Mucosa of rectum (tissue), 2 donors: ENCODE results near the gene TROAP.
A peak's percentile ranks its signal among the peaks of the same experiment; 100 is the strongest.

Experiments used
- H3K27ac ChIP-seq, 2 donors: one replicate each; pipeline ENCODE4 v1.7.0; 2013; ENCODE audit warnings: inconsistent platforms in 2 of 2, low read depth in 2 of 2, low read length in 2 of 2
- H3K27me3 ChIP-seq, 2 donors: one replicate each; pipeline ENCODE4 v1.7.0; 2013; ENCODE audit warnings: low read length in 2 of 2; ENCODE audit not compliant: control insufficient read depth in 2 of 2, insufficient read depth in 2 of 2
- H3K36me3 ChIP-seq, 2 donors: one replicate each; pipeline ENCODE4 v1.7.0; 2013; ENCODE audit warnings: low read length in 2 of 2; ENCODE audit not compliant: control insufficient read depth in 2 of 2, insufficient read depth in 2 of 2
- H3K4me1 ChIP-seq, 2 donors: one replicate each; pipeline ENCODE4 v1.7.0; 2013; ENCODE audit warnings: low read length in 2 of 2, mild to moderate bottlenecking in 1 of 2; ENCODE audit not compliant: control insufficient read depth in 2 of 2, insufficient read depth in 2 of 2
- H3K4me3 ChIP-seq, 2 donors: one replicate each; pipeline ENCODE4 v1.7.0; 2013; ENCODE audit warnings: low read length in 2 of 2
- H3K9ac ChIP-seq, 2 donors: one replicate each; pipeline ENCODE4 v1.7.0; 2013; ENCODE audit warnings: low read length in 2 of 2, low read depth in 1 of 2, mild to moderate bottlenecking in 1 of 2
- H3K9me3 ChIP-seq, 2 donors: one replicate each; pipeline ENCODE4 v1.7.0; 2013; ENCODE audit warnings: low read length in 2 of 2; ENCODE audit not compliant: control insufficient read depth in 2 of 2
- donor health status: healthy.
- donor health status: Normal muscosa, but diverticular disease.

Gene TROAP

DNA sequence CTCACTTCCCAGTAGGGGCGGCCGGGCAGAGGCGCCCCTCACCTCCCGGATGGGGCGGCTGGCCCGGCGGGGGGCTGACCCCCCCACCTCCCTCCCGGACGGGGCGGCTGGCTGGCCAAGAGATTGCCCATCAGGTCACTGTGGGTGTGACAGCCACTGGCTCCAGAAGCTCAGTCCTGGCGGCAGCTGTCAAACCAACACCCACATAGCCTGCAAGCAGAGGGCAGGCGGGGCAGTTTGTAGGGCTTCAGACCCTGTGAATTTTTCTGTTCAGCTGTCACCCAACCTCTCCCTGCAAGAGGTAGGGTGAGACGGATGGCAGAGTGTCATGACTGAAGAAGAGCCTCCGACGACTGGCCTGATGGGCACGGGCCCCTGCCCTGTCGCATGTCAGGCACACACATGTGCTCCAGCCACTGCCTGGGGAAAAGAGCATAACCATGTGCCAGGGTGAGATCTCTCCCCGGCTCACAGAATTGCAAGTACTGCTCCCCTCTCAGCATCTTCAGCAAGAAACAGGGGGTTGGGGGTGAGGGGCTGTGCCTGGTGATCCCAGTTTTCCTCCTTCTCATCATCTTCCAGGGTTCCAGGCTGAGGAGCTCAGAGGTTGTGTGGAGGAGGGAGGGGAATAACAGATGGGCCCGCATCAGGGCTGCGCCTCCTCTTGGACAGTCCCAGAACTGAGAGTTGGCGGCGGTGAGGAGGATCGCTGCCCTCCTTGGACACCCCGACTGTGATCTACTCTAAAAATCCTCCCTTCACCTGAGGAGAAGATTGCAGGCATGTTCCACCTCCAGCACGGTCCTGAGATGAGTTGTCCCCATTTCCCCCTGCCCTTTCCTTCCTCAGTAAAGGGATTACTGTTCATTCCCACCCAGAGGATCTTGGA, 39.3 kb upstream of the TROAP start:
- Histone ChIP-seq H3K9me3 (no peaks in the 10 kb centered on the region), H3K27ac (no peak overlapping the region), H3K4me1 (peaks cover 0 to 5% of the 10 kb centered on the region in 2 donors), H3K36me3 (no peaks in the 10 kb centered on the region), H3K9ac (no peak overlapping the region), H3K4me3 (no peak overlapping the region), H3K27me3 (peaks cover 7 to 8% of the 10 kb centered on the region in 2 donors)

DNA sequence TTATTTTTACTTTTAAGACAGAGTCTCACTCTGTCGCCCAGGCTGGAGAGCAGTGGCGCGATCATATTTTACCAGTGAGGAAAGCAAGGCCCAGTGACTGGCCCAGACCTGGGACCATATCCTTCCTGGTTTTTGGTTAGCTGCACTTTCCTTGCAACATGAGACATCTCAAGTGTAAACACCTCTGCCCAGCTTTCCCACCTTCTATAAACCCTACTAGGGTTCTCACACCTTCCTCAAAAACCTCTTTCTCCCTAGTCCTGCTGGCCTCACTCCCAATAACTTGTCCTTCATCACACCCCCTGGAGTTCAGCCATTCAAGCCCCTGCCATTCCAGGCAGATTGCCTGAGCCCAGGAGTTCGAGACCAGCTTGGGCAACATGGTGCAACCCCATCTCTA, 38.4 kb upstream of the TROAP start:
- peaks cover 7 to 8% of the 10 kb centered on the region in 2 donors for H3K27me3 ChIP-seq
- H3K4me1 ChIP-seq: peaks cover 0 to 2% of the 10 kb centered on the region in 2 donors
- H3K9me3 ChIP-seq: no peaks in the 10 kb centered on the region
- no peak overlapping the region for H3K4me3 ChIP-seq
- no peaks in the 10 kb centered on the region for H3K36me3 ChIP-seq
- H3K27ac ChIP-seq: no peak overlapping the region
- no peak overlapping the region for H3K9ac ChIP-seq

DNA sequence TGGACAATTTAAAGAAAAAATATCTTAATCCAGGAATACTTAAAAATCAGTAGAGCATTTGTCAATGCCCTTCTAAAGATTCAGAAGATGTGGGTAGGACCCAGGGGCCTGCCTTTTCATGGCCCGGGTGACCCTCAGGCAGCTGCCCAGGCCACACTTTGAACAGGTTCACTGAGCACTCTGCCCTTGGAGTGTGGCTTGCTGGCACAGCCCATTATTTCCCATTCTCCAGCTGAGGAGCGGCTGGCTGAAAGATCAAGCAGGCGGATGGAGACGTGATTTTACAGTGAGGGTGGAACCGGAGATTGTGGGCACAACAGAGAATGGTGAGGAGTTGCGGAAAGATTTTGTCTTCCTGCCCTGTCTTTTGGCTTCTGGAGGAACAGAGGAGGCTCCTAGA, 35.2 kb upstream of the TROAP start:
- H3K9me3 ChIP-seq: no peaks in the 10 kb centered on the region

DNA sequence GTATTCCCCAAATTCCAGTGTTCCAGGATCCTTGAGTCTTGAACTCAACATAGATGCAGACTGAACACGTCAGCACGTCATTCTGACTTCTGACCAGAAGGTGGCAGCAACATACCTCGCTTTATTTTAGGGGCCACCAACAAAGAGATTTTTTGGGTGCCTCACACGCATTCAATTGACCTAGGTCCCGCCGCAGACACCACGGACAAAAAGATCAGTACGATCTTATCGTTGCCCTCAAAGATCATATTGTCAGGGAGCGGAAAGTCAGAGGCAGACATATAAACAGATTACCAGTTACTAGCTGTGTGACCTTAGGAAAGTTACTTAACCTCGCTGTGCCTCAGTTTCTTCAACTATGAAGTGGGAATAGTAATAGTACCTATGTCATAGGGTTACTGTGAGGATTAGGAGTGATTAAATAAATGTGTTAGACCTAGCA, 34.6 kb upstream of the TROAP start:
- Histone ChIP-seq H3K4me3 (no peak overlapping the region), H3K36me3 (no peaks in the 10 kb centered on the region), H3K9me3 (no peaks in the 10 kb centered on the region), H3K9ac (no peak overlapping the region), H3K4me1 (peaks cover 2 to 4% of the 10 kb centered on the region in 2 donors), H3K27ac (no peak overlapping the region), H3K27me3 (peaks cover 7 to 8% of the 10 kb centered on the region in 2 donors)

More for the DNA sequence above, 35.2 kb upstream of the TROAP start:
- Histone ChIP-seq H3K36me3 (no peaks in the 10 kb centered on the region), H3K27ac (no peak overlapping the region), H3K4me1 (peaks cover 0 to 2% of the 10 kb centered on the region in 2 donors), H3K27me3 (peaks cover 7 to 8% of the 10 kb centered on the region in 2 donors), H3K9ac (no peak overlapping the region), H3K4me3 (no peak overlapping the region)

DNA sequence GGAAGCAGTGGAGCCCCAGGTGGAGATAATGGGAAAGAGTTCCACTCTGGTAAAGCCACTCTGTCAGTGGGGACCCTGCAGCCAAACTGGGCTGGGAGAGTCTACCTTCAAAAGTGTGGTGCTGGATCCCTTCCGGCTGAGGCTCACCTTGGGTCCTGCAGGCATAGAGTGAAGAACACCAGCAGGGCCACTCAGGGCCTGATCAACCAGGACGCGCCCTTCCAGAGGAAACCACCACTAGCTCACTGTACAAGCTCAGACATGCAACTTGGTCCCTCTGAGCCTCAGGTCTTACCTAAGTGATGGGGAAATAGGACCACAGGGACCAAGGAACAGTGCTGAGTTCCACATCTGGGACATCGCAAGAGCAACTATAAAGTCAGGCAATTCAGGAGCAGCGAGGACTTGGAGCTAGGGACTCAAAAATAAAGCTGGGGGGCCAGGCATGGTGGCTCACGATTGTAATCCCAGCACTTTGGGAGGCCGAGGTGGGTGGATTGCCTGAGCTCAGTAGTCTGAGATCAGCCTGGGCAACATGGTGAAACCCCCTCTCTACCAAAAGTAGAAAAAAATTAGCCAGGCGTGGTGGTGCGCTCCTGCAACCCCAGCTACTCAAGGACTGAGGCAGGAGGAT, 34.0 kb upstream of the TROAP start:
- H3K27ac ChIP-seq: no peak overlapping the region
- H3K4me3 ChIP-seq: no peak overlapping the region
- H3K9ac ChIP-seq: no peak overlapping the region
- peaks cover 8% of the 10 kb centered on the region in 2 donors for H3K27me3 ChIP-seq
- H3K9me3 ChIP-seq: no peaks in the 10 kb centered on the region
- H3K4me1 ChIP-seq: peaks cover 2 to 4% of the 10 kb centered on the region in 2 donors
- no peaks in the 10 kb centered on the region for H3K36me3 ChIP-seq

DNA sequence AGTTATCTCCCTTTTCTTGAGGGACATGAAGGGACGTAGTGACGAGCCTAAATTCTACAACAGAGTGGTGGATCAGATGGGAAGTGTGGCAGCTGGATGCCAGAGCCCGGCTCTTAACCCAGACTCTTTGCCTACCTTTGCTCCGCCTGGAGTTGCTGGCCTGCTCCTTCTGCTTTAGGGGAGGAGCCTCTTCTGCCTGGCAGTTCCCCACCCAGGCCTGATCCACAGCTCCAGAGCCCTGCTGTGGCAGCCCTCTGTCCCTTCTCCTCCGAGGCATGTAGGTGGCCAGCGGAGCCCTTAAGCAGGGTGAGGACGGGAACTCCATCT, 30.4 kb upstream of the TROAP start:
- Histone ChIP-seq H3K4me3 (no peak overlapping the region), H3K27me3 (peaks cover 30 to 32% of the 10 kb centered on the region in 2 donors), H3K27ac (no peak overlapping the region), H3K9me3 (no peaks in the 10 kb centered on the region), H3K9ac (no peak overlapping the region), H3K4me1 (peaks cover 19% of the 10 kb centered on the region in 2 donors), H3K36me3 (no peaks in the 10 kb centered on the region)

DNA sequence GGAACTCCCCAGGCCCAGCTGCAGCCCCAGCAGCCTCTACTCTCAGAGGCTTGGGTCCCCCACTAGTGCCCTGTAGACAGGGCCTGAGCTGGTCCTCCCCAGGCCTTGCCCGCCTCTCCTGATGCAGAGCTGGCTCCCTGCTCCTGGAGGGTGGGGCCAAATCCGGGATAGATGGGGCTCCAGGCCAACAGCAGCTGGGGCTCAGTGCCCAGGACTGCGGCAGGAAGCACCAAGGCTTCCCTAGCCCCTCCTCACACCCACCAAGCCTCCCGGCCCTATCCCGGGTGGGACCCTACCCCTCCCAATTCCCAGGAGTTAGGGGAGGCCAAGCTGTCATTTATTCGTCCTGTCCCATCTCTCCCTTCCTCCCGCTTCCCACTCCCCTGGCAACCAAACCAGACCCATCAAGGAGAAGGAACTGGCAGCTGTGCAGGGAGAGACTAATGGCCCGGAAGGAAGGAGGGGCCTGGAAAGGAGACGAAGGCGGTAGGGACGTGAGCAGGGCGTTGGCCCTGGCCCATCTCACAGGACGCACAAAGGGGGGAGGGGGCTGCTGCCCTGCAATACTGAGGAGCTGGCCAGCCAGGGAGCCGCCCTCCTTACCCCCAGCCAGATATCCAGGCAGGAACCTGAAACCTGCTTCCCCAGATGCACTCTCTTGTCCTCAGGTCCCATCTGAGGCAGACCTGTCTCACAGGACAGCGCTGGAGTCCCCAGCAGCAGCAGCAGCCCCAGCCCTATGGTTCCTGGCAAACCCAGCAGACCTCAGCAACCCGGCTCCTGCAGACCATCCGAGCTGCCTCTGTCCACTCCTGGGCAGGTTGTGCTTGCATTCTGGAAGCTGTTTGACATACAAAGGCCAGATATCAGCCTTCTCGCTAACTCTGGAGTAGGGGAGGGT, 29.7 kb upstream of the TROAP start:
- Histone ChIP-seq H3K4me3 (peak overlapping the region in 1 of 2 donors; percentile 22), H3K36me3 (no peaks in the 10 kb centered on the region), H3K9ac (no peak overlapping the region), H3K27me3 (peaks cover 31 to 38% of the 10 kb centered on the region in 2 donors), H3K4me1 (peaks cover 18 to 19% of the 10 kb centered on the region in 2 donors), H3K27ac (no peak overlapping the region), H3K9me3 (no peaks in the 10 kb centered on the region)

DNA sequence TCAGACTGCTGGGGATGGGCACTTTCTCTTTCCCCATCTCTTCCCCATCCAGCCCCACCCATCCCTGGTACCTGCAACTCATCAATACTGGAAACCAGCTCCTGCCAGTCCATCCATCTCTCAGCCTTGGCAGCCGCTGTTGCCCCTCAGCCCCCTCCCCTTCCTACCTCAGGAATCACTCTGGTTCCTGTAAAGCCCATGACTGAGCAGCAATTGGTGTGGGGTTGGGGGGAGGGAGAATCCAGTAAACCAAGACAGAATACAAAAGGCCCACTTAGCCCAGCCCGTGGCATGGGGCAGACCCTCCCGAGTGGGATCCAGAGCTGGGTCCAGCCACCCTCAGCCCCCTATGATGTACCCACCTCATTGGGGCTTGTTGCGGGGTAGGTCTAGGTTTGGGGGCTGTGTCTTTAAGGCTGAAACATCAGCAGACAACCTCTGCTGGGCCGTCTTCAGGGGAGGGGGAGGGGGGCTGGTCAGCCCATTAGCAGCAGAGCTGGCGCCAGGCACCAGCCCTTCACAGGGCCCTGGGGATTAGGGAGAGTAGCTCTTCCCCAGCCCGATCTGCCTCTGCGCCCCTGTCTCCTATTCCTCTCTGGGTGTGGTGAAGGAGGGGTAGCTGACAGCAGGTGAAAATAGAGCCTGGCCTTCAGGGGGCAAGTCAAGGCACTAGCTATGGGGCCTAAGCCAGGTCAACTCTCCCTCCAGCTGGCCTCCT, 28.8 kb upstream of the TROAP start:
- Histone ChIP-seq H3K4me3 (no peak overlapping the region), H3K4me1 (peaks cover 16 to 19% of the 10 kb centered on the region in 2 donors), H3K36me3 (no peaks in the 10 kb centered on the region), H3K27ac (no peak overlapping the region), H3K9me3 (no peaks in the 10 kb centered on the region), H3K27me3 (peaks cover 36 to 44% of the 10 kb centered on the region in 2 donors), H3K9ac (no peak overlapping the region)

DNA sequence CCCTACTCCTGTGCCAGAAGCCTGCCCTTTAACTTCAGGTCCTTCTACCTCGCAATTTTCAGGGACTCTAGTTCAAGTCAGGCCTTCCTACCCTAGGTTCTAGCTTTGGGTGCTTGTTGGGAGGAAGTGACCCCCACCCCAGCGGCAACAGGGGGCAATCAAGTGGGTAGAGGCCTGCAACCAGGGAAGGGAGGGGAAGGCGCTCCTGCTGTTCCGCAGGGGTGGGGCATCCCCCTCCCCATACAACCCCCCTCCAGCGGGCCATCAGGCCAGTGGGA, 28.3 kb upstream of the TROAP start:
- no peak overlapping the region for H3K27ac ChIP-seq
- no peak overlapping the region for H3K9ac ChIP-seq
- peaks cover 36 to 44% of the 10 kb centered on the region in 2 donors for H3K27me3 ChIP-seq
- no peaks in the 10 kb centered on the region for H3K36me3 ChIP-seq
- no peaks in the 10 kb centered on the region for H3K9me3 ChIP-seq
- H3K4me3 ChIP-seq: no peak overlapping the region
- peaks cover 16 to 19% of the 10 kb centered on the region in 2 donors for H3K4me1 ChIP-seq
